Epithelial cell of proximal tubule (primary cell): ENCODE data around the gene KLRF1. TPM values are rescaled to one million over a fixed set of nuclear protein-coding genes. Genes with fewer than 3 reads are reported as not detected.

Experiments
- DNase-seq: peaks from one replicate; pipeline ENCODE4 v3.0.0-alpha.2; 2011; ENCODE audit warnings: low read depth
- H3K4me3 ChIP-seq: 2 replicates; pipeline ENCODE4 v1.5.1; 2011; ENCODE audit warnings: low read depth, mild to moderate bottlenecking, low read length
- CTCF ChIP-seq: conservative IDR thresholded peaks from 2 replicates; pipeline ENCODE4 v1.5.1; 2012; ENCODE audit warnings: low read depth, mild to moderate bottlenecking, low read length
- total RNA-seq: library from RNA; depleted of rRNA; stranded (reverse); fragments of >200 nt; gene quantifications from 2 replicates; pipeline ENCODE4 v1.2.3, GENCODE V29; 2015

KLRF1 gene
- total RNA-seq, 1 donor from 2014 or later = not detected

GRCh38 chr12:9809338-9809737 lies 17.9 kb upstream of the KLRF1 start:
- H3K4me3 ChIP-seq = no peak overlapping the region
- no peak for DNase-seq
- TF ChIP-seq CTCF = no peak

GRCh38 chr12:9809866-9810265 lies 17.4 kb upstream of the KLRF1 start:
- DNase-seq = no peak
- no peak for TF ChIP-seq CTCF
- no peak overlapping the region for H3K4me3 ChIP-seq

GRCh38 chr12:9810671-9811070 lies 16.6 kb upstream of the KLRF1 start:
- H3K4me3 ChIP-seq = no peak overlapping the region
- no peak for TF ChIP-seq CTCF
- no peak for DNase-seq

GRCh38 chr12:9811621-9812020 lies 15.7 kb upstream of the KLRF1 start:
- no peak for TF ChIP-seq CTCF
- no peak overlapping the region for H3K4me3 ChIP-seq
- DNase-seq = no peak

GRCh38 chr12:9813821-9814798 lies 13.2 kb upstream of the KLRF1 start:
- DNase-seq = no peak
- peak; percentile 86 for TF ChIP-seq CTCF
- H3K4me3 ChIP-seq = peak overlapping the region; percentile 34

- no peak overlapping the region for H3K4me3 ChIP-seq
- no peak for TF ChIP-seq CTCF
- no peak for DNase-seq
Measured at GRCh38 chr12:9820281-9820930, 6.9 kb upstream of the KLRF1 start.
